Endothelial cell (in vitro differentiated cells): Measurements from ENCODE around the gene TTC16. TPM values are rescaled to one million over a fixed set of nuclear protein-coding genes. Genes with fewer than 3 reads are reported as not detected.

Experiments
- DNase-seq: peaks from one replicate; pipeline ENCODE4 v3.0.0; 2021; ENCODE audit warnings: low spot score
- H3K27ac Mint-ChIP-seq: one replicate; pipeline ENCODE4 v1.8.0; 2021; ENCODE audit warnings: mixed read lengths, inconsistent platforms; ENCODE audit not compliant: unreplicated experiment
- H3K27me3 Mint-ChIP-seq: one replicate; pipeline ENCODE4 v1.8.0; 2021; ENCODE audit warnings: mild to moderate bottlenecking, moderate library complexity, mixed read lengths, inconsistent platforms; ENCODE audit not compliant: unreplicated experiment
- H3K36me3 Mint-ChIP-seq: one replicate; pipeline ENCODE4 v1.8.0; 2021; ENCODE audit warnings: mild to moderate bottlenecking, low read depth, mixed read lengths, inconsistent platforms; ENCODE audit not compliant: unreplicated experiment
- H3K4me1 Mint-ChIP-seq: one replicate; pipeline ENCODE4 v1.8.0; 2021; ENCODE audit warnings: mild to moderate bottlenecking, mixed read lengths, inconsistent platforms; ENCODE audit not compliant: unreplicated experiment
- H3K4me3 Mint-ChIP-seq: one replicate; pipeline ENCODE4 v1.8.0; 2021; ENCODE audit warnings: mild to moderate bottlenecking, mixed read lengths, inconsistent platforms; ENCODE audit not compliant: unreplicated experiment
- H3K9me3 Mint-ChIP-seq: one replicate; pipeline ENCODE4 v1.8.0; 2021; ENCODE audit warnings: mixed read lengths, inconsistent platforms; ENCODE audit not compliant: unreplicated experiment
- total RNA-seq: library from RNA; stranded (reverse); fragmentation: NEBNext Ultra II Directional; extraction: Animal tissue kit (Norgen Biotek cat#: 25700); gene quantifications from one replicate; pipeline ENCODE4 v1.2.1, GENCODE V29; 2021; ENCODE audit not compliant: unreplicated experiment
- TF ChIP-seq, protein P1 (sequence below): fragments of 200-600 bp; sonication (generic); IDR thresholded peaks from one replicate; pipeline ENCODE4 v1.5.0; 2021; ENCODE audit warnings: antibody characterized with exemption; ENCODE audit not compliant: unreplicated experiment

TTC16 gene
- total RNA-seq, 1 donor from 2014 or later, result 0.08 TPM

GRCh38 chr9:127729522-127730256 lies 13.8 kb downstream of the TTC16 start:
- H3K4me1 Mint-ChIP-seq, result peaks cover 3% of the 10 kb centered on the region
- H3K27ac Mint-ChIP-seq, result no peak overlapping the region
- H3K4me3 Mint-ChIP-seq, result no peak overlapping the region
- TF ChIP-seq, protein P1, sequence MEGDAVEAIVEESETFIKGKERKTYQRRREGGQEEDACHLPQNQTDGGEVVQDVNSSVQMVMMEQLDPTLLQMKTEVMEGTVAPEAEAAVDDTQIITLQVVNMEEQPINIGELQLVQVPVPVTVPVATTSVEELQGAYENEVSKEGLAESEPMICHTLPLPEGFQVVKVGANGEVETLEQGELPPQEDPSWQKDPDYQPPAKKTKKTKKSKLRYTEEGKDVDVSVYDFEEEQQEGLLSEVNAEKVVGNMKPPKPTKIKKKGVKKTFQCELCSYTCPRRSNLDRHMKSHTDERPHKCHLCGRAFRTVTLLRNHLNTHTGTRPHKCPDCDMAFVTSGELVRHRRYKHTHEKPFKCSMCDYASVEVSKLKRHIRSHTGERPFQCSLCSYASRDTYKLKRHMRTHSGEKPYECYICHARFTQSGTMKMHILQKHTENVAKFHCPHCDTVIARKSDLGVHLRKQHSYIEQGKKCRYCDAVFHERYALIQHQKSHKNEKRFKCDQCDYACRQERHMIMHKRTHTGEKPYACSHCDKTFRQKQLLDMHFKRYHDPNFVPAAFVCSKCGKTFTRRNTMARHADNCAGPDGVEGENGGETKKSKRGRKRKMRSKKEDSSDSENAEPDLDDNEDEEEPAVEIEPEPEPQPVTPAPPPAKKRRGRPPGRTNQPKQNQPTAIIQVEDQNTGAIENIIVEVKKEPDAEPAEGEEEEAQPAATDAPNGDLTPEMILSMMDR, result no peak
- H3K36me3 Mint-ChIP-seq, result peaks cover 5% of the 10 kb centered on the region
- DNase-seq, result no peak
- H3K27me3 Mint-ChIP-seq, result peaks cover 3% of the 10 kb centered on the region
- H3K9me3 Mint-ChIP-seq, result no peaks in the 10 kb centered on the region

GRCh38 chr9:127730262-127730661 lies 14.4 kb downstream of the TTC16 start:
- H3K27me3 Mint-ChIP-seq, result peaks cover 4% of the 10 kb centered on the region
- no peak for DNase-seq
- TF ChIP-seq, protein P1, result no peak
- no peak overlapping the region for H3K4me3 Mint-ChIP-seq
- H3K36me3 Mint-ChIP-seq, result peaks cover 5% of the 10 kb centered on the region
- H3K4me1 Mint-ChIP-seq, result peaks cover 4% of the 10 kb centered on the region
- H3K9me3 Mint-ChIP-seq, result no peaks in the 10 kb centered on the region
- H3K27ac Mint-ChIP-seq, result no peak overlapping the region

- Mint-ChIP-seq H3K4me3 (no peak overlapping the region), H3K27ac (no peak overlapping the region), H3K4me1 (peaks cover 9% of the 10 kb centered on the region), H3K36me3 (peaks cover 5% of the 10 kb centered on the region), H3K27me3 (peaks cover 5% of the 10 kb centered on the region), H3K9me3 (no peaks in the 10 kb centered on the region)
- TF ChIP-seq, protein P1, result no peak
- DNase-seq, result no peak
Measured at GRCh38 chr9:127730799-127731410, 15.0 kb downstream of the TTC16 start.

DNA sequence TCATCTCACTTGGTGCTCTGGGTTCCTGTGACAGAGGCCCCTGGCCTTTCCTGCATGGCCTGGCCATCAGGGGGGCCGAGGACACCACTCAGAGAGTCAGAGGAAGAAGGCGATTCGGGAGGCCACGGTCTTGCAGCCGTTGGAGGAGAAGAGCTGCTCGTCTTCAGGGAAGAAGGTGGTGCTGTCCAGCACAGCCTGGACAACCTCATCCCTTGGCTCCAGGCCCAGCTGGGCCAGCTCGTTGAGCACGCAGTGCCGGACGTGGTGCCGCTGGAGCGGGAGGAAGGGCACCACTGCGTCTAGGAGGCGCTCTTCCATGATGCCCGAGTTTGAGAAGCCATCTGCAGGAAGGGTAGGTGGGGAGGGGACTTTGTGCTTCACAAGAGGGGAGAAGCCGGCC lies 16.1 kb downstream of the TTC16 start:
- Mint-ChIP-seq H3K4me1 (peaks cover 16% of the 10 kb centered on the region), H3K27ac (no peak overlapping the region), H3K36me3 (peaks cover 5% of the 10 kb centered on the region), H3K4me3 (no peak overlapping the region), H3K9me3 (no peaks in the 10 kb centered on the region), H3K27me3 (peaks cover 9% of the 10 kb centered on the region)
- TF ChIP-seq, protein P1, result no peak
- DNase-seq, result no peak

DNA sequence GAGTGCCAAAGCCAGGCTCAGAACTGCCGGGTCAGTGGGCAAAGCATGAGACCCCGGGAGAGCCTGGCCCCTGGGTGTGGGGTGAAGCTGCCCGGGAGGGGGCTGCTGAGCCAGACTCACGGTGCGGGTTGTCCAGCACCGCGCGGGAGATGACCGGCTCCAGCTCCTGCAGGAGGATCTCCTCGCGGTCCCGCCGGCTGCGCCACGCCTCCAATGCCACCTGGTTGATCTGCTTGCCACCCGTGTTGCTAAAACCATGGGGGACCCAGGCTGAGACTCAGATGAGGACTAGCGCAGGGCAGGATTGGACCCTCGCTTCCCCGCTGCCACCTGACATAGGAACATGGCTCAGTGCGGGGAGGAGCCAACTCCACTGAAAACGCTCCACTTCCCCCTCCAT lies 16.6 kb downstream of the TTC16 start:
- peaks cover 9% of the 10 kb centered on the region for H3K27me3 Mint-ChIP-seq
- H3K4me3 Mint-ChIP-seq, result no peak overlapping the region
- no peak for DNase-seq
- peaks cover 19% of the 10 kb centered on the region for H3K4me1 Mint-ChIP-seq
- peaks cover 10% of the 10 kb centered on the region for H3K36me3 Mint-ChIP-seq
- TF ChIP-seq, protein P1, result no peak
- H3K9me3 Mint-ChIP-seq, result no peaks in the 10 kb centered on the region
- no peak overlapping the region for H3K27ac Mint-ChIP-seq
